GM18951 (cell line): ENCODE data around the gene GALNT12.

ENCODE experiments used
- POLR2A ChIP-seq: IDR thresholded peaks from 4 replicates; pipeline ENCODE4 v1.6.1; 2011; ENCODE audit warnings: mild to moderate bottlenecking; ENCODE audit not compliant: insufficient read length, insufficient read depth; ENCODE audit errors: extremely low read depth
- in situ Hi-C: fragments of 300-500 bp; cut with MboI; formaldehyde crosslinking; loops from one replicate; pipeline ENCODE4 v1.12.0; 2022; ENCODE audit warnings: low sequenced_read_pairs, mixed read lengths, inconsistent platforms; ENCODE audit not compliant: unreplicated experiment

GALNT12 gene

GRCh38 chr9:98807070-98807813, at the start of gene GALNT12:
Gene GALNT12 (plus strand): TSS chr9:98807670. CDS start chr9:98807699, 29 bp downstream.
- peak; percentile 57 for TF ChIP-seq POLR2A
- in situ Hi-C loops, result no loop called here

DNA sequence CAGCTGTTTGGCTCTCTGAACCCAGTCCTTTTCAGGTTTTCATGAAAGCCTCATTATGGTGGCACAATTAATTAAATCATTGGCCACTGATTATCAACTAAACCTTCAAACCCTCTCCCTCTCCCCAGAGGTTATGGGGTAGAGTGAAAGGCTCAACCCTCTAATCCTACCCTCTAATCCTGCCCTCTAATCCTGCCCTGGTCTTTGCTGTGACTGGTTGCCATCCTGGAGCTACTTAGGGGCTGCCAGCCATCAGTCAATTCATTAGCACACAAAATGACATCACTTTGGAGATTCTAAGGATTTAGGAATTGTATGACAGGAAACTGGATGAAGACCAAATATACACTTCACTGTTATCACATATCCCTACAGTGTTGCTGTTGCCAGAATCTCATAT, 47.2 kb upstream of the GALNT12 start:
- in situ Hi-C loops, result no loop called here
- no peak for TF ChIP-seq POLR2A

- TF ChIP-seq POLR2A, result no peak
- in situ Hi-C loops, result no loop called here
Observed at GRCh38 chr9:98763986-98764745, 43.3 kb upstream of the GALNT12 start.

DNA sequence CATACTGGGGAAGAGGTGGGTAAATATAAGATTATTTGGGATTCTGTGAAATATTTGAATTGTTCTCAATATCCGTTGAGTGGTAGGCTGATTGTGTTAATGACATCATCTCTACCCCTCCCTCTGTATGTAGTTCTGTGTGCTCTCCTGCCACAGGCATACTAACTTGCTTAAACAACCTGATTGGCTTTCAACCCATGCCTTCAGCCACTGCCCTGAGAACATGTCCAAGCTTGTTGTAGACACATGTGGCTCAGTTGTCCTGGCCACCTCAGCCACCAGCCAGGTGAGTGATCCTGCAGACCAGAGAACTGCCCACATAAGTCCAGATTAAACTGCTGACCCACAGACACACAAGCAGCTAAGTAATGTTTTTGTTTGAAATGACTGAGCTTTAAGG, 42.2 kb upstream of the GALNT12 start:
- TF ChIP-seq POLR2A, result no peak
- in situ Hi-C loops, result no loop called here

GRCh38 chr9:98766586-98766985, 40.9 kb upstream of the GALNT12 start:
- in situ Hi-C loops, result no loop called here
- TF ChIP-seq POLR2A, result no peak

DNA sequence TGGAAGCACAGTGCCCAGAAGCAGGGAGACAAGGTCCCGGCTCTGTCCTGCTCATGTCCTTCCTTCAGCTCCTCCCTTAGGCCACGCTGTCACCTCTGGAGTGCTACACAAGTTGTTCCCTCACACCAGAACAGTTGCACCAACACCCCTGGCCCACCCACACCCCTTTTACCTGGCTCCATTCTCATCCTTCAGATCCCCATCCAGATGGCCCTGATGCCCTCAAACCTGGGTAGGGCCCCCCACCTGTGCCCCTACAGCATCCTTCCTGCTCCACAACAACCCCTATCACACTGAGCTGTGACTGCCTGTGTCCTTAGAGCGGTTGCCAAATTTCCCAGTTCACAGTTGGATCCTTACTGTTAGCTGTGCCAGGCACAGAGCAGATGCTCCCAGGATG, 40.3 kb upstream of the GALNT12 start:
- in situ Hi-C loops, result no loop called here
- no peak for TF ChIP-seq POLR2A

DNA sequence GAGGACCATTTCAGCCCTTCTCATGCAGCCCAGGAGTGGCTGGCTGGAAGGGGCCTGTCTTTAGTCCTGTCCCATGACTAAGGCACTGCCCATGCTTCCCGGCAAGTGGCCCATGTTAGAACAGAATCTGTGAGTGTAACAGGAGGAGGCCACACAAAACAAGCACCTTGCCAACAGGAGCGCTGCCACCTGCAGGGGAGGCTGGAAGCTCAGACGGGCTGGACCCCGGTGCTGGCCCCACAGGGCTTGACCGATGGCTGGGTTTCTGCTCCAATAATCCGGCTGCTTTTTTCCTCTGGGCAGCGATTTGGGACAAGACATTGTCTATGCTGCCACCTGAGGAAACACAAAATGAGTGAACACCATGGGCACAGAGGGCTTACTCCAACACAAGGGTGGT, 39.6 kb upstream of the GALNT12 start:
- in situ Hi-C loops, result no loop called here
- TF ChIP-seq POLR2A, result no peak

GRCh38 chr9:98768344-98768743, 39.1 kb upstream of the GALNT12 start:
- no peak for TF ChIP-seq POLR2A

GRCh38 chr9:98770717-98771116, 36.8 kb upstream of the GALNT12 start:
- in situ Hi-C loops, result loop anchor here (10.0 kb wide), 1 partner anchor 236 kb away; no protein-coding TSS in a partner anchor
- no peak for TF ChIP-seq POLR2A

More at GRCh38 chr9:98768344-98768743, 39.1 kb upstream of the GALNT12 start:
- in situ Hi-C loops, result no loop called here

- no peak for TF ChIP-seq POLR2A
- in situ Hi-C loops, result loop anchor here (10.0 kb wide), 1 partner anchor 237 kb away; no protein-coding TSS in a partner anchor
Observed at GRCh38 chr9:98771209-98771874, 36.1 kb upstream of the GALNT12 start.

DNA sequence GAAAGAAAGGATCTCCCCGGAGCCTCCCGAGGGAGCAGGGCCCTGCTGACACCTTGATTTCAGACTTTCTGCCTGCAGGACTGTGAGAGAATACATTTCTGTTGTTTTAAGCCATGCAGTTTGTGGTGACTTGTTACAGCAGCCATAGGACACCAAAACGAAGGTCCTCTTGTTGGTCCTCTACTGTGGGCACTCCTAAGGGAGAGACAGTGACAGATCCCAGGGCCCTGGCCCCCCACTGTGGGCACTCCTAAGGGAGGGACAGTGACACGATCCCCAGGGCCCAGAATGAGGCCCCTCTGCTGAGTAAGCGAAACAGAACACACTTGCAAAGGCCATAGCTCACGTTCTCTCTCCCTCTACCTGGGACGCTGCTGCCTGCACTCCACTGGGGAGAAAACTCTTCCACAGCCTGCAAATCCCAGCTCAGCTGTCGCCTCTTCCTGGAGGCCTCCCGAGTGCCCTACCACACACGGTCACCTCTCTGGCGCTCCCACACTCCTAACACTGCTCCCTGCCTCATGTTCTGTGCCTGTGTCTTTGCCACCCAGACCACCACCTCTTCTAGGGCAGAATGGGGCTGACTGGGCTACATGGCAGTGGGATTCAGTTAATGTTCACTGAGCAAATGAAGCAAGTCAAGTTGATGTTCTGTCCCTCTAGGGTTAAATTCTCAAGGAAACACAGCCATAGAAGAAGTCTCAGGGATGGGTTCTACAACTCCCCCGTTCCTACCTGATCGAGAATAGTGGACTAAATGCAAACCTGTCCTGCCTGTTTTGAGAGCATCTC, 34.9 kb upstream of the GALNT12 start:
- in situ Hi-C loops, result loop anchor here (10.0 kb wide), 1 partner anchor 238 kb away; no protein-coding TSS in a partner anchor
- TF ChIP-seq POLR2A, result no peak

DNA sequence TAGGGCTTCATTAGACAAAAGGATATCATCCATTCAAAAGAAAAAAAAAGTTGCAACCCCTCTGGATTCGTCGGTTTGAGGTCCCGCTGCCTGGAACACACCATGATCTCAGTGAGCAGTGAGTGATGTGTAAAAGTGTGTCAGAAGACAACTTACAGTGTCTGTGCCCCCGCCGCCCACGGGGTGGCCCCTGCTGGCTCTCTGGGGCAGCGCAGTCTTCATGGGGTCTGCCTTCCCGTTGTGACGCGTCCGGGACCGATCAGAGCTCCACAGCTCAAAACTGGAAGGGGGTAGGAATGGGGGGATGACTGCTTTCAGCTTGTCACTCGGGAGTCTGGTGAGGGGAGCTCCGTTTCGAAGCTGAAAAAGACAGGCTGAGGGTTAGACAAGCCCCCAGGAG, 33.7 kb upstream of the GALNT12 start:
- in situ Hi-C loops, result loop anchor here (10.0 kb wide), 1 partner anchor 239 kb away; no protein-coding TSS in a partner anchor
- no peak for TF ChIP-seq POLR2A
